ENCODE measurements around the gene EFCAB6.

GRCh38 chr22:43541022-43541421, 271.1 kb downstream of the EFCAB6 start:
- TF ChIP-seq POLR2AphosphoS5 (IDR thresholded peaks at IDR 0.05; ENCODE audit: insufficient read depth, low read depth, low read length) (no peak), MAX (IDR thresholded peaks at IDR 0.05; ENCODE audit: insufficient read depth, insufficient read length) (no peak)

All from endothelial cell of umbilical vein (primary cell).